Keratinocyte (primary cell): ENCODE data around the gene KTN1. TPM values are rescaled to one million over a fixed set of nuclear protein-coding genes. Genes with fewer than 3 reads are reported as not detected.

Source experiments
- DNase-seq: peaks from one replicate; pipeline ENCODE4 v3.0.0-alpha.2; 2011; ENCODE audit warnings: low read depth, missing footprints, low spot score
- FAIRE-seq: peaks from 2 replicates; lab custom pipeline; 2011; peaks lifted over from hg19 to GRCh38; lab: Jason Lieb, UNC
- H2AFZ ChIP-seq: 2 replicates; pipeline ENCODE4 v1.6.0; 2012; ENCODE audit warnings: low read length, control low read depth, inconsistent platforms; ENCODE audit not compliant: control insufficient read depth
- H3K27ac ChIP-seq: 2 replicates; pipeline ENCODE4 v1.5.1; 2011; ENCODE audit warnings: low read length; ENCODE audit not compliant: control insufficient read depth, insufficient read depth
- H3K27me3 ChIP-seq: 3 replicates; pipeline ENCODE4 v1.6.0; 2011; ENCODE audit warnings: low read length; ENCODE audit not compliant: control insufficient read depth, insufficient read depth; ENCODE audit errors: extremely low read depth
- H3K36me3 ChIP-seq, 2 experiments: 2 replicates in 1 of 2; 3 replicates in 1 of 2; pipeline ENCODE4 v1.5.1; 2011; ENCODE audit warnings: low read length in 2 of 2, mild to moderate bottlenecking in 1 of 2; ENCODE audit not compliant: control insufficient read depth in 2 of 2, insufficient read depth in 2 of 2; ENCODE audit errors: extremely low read depth in 1 of 2
- H3K4me1 ChIP-seq: 3 replicates; pipeline ENCODE4 v1.5.1; 2011; ENCODE audit warnings: low read length; ENCODE audit not compliant: control insufficient read depth, insufficient read depth; ENCODE audit errors: extremely low read depth
- H3K4me2 ChIP-seq: 3 replicates; pipeline ENCODE4 v1.6.0; 2011; ENCODE audit warnings: low read depth, low read length; ENCODE audit not compliant: control insufficient read depth, insufficient read depth; ENCODE audit errors: extremely low read depth
- H3K4me3 ChIP-seq, 3 experiments: fragments of 200-600 bp in 1 of 3; sonication (generic) in 1 of 3; 2 replicates in 2 of 3; 3 replicates in 1 of 3; pipeline ENCODE4 v1.5.1; 2011 to 2016; ENCODE audit warnings: low read length in 3 of 3, mild to moderate bottlenecking in 3 of 3, control low read depth in 2 of 3, inconsistent platforms in 1 of 3, low read depth in 1 of 3, mixed read lengths in 1 of 3, mixed run types in 1 of 3, moderate library complexity in 1 of 3; ENCODE audit not compliant: control insufficient read depth in 2 of 3, insufficient read depth in 2 of 3; ENCODE audit errors: extremely low read depth in 1 of 3
- H3K79me2 ChIP-seq: 2 replicates; pipeline ENCODE4 v1.6.0; 2012; ENCODE audit warnings: low read length; ENCODE audit not compliant: control insufficient read depth, insufficient read depth
- H3K9ac ChIP-seq: 3 replicates; pipeline ENCODE4 v1.6.0; 2011; ENCODE audit warnings: low read length; ENCODE audit not compliant: control insufficient read depth, insufficient read depth; ENCODE audit errors: extremely low read depth
- H3K9me1 ChIP-seq: 3 replicates; pipeline ENCODE4 v1.6.0; 2011; ENCODE audit warnings: low read length; ENCODE audit not compliant: control insufficient read depth, insufficient read depth; ENCODE audit errors: extremely low read depth
- H3K9me3 ChIP-seq: 2 replicates; pipeline ENCODE4 v1.5.1; 2012; ENCODE audit warnings: low read depth, low read length; ENCODE audit not compliant: control insufficient read depth
- H4K20me1 ChIP-seq: 3 replicates; pipeline ENCODE4 v1.6.0; 2011; ENCODE audit warnings: low read length; ENCODE audit not compliant: control insufficient read depth, insufficient read depth; ENCODE audit errors: extremely low read depth
- EZH2 ChIP-seq: IDR thresholded peaks from one replicate; pipeline ENCODE4 v1.6.1; 2012; ENCODE audit warnings: inconsistent platforms, mild to moderate bottlenecking, low read length, moderate library complexity
- dilution Hi-C: fragments of 300-500 bp; cut with MboI; formaldehyde crosslinking; loops from one replicate; pipeline ENCODE4 v1.7.0; 2020; ENCODE audit warnings: low sequenced_read_pairs; ENCODE audit not compliant: extremely low pct_ligation_motif_present
- polyA plus RNA-seq, 5 experiments: library from polyadenylated mRNA; depleted of rRNA in 3 of 5; stranded (reverse) in 3 of 5; stranded (forward) in 1 of 5; unstranded in 1 of 5; fragments of >200 nt; gene quantifications; 1 replicate in 1 of 5; 2 replicates in 3 of 5; 3 replicates in 1 of 5; pipeline versions ENCODE4 v1.2.1 to v1.2.3, GENCODE V29; 2011 to 2012; ENCODE audit warnings: missing spikeins in 2 of 5, low read depth in 1 of 5, low replicate concordance in 1 of 5
- TF ChIP-seq, protein P1 (sequence below), 3 experiments: IDR thresholded peaks in 1 of 3; conservative IDR thresholded peaks in 1 of 3; optimal IDR thresholded peaks in 1 of 3; 2 replicates in 2 of 3; 3 replicates in 1 of 3; pipeline versions ENCODE3 to v1.5.1; 2011; ENCODE audit warnings: low read length in 3 of 3, mild to moderate bottlenecking in 3 of 3, moderate library complexity in 2 of 3, control low read depth in 1 of 3, inconsistent platforms in 1 of 3; ENCODE audit not compliant: insufficient read depth in 2 of 3; ENCODE audit errors: extremely low read depth in 1 of 3

KTN1 gene
- polyA plus RNA-seq, 1 donor (not counting 4 experiments of a cell fraction or from before 2014, with no cell fraction given), result 121 TPM

DNA sequence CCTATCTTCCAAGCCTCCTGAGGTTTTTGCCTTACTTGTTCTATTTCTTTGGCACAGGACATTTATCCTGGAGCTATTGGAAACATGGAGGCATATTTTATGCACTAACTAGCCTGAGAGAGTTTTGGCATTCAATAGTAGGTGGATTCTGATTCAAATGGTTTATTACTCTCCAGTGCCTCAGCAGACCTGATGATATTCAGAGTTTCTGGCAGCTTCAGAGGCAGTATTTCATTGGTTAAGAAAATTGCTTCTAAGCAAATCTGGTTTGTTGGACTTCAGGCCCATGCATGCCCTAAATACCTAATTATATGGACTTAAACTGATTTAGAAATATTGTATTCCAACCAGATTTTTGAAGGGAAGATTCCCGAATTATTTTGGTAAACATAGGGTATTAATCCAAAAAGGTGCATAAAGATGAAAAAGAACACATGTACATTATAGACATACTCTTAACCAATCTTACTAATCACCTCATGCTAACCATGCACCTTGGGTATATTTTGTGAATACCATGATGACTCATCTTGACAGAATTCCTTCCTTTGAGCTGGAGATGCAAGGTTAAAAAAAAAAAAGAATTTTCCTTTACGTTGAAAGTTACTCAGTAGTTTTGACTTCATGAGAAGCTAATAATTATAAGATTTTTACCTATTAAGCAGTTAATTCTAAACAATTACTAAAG, 44.3 kb upstream of the KTN1 start:
- peak; percentile 57 for DNase-seq

DNA sequence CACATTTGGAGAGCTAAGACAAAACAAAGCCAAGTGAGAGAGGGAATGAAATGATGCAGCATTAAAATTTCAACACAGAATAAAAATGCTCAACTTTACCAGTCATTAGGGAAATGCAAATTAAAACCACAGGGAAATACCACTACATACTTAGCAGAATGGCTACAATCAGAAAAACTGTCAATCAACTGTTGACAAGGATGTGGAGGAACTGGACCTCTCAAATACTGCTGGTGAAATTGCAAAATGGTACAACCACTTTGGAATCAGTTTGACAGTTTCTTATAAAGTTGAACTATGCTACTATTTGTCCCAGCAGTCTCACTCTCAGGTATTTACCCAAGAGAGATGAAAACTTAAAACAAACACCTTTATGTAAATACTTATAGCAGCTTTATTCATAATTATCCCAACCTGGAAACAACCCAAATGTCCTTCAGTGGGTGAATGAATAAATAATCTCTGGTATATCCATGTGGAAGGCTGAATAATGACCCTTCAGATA, 43.8 kb upstream of the KTN1 start:
- DNase-seq, result no peak
- no peak overlapping the region for H3K4me2 ChIP-seq

More for the DNA sequence above, 44.3 kb upstream of the KTN1 start:
- H3K27ac ChIP-seq, result no peak overlapping the region
- H3K4me3 ChIP-seq, result no peak overlapping the region
- H4K20me1 ChIP-seq, result no peaks in the 10 kb centered on the region
- H3K9me3 ChIP-seq, result no peaks in the 10 kb centered on the region
- H3K4me1 ChIP-seq, result peaks cover 28% of the 10 kb centered on the region
- H3K36me3 ChIP-seq, result no peaks in the 10 kb centered on the region
- no peaks in the 10 kb centered on the region for H3K79me2 ChIP-seq
- H3K27me3 ChIP-seq, result no peaks in the 10 kb centered on the region
- FAIRE-seq, result peak; percentile 20
- H3K4me2 ChIP-seq, result no peak overlapping the region
- no peaks in the 10 kb centered on the region for H3K9me1 ChIP-seq
- TF ChIP-seq EZH2, result no peak
- TF ChIP-seq, protein P1, sequence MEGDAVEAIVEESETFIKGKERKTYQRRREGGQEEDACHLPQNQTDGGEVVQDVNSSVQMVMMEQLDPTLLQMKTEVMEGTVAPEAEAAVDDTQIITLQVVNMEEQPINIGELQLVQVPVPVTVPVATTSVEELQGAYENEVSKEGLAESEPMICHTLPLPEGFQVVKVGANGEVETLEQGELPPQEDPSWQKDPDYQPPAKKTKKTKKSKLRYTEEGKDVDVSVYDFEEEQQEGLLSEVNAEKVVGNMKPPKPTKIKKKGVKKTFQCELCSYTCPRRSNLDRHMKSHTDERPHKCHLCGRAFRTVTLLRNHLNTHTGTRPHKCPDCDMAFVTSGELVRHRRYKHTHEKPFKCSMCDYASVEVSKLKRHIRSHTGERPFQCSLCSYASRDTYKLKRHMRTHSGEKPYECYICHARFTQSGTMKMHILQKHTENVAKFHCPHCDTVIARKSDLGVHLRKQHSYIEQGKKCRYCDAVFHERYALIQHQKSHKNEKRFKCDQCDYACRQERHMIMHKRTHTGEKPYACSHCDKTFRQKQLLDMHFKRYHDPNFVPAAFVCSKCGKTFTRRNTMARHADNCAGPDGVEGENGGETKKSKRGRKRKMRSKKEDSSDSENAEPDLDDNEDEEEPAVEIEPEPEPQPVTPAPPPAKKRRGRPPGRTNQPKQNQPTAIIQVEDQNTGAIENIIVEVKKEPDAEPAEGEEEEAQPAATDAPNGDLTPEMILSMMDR (optimal IDR thresholded peaks at IDR 0.05 in 1 of 3, IDR thresholded peaks at IDR 0.05 in 1 of 3, conservative IDR thresholded peaks at IDR 0.05 in 1 of 3; ENCODE audit: extremely low read depth in 1 of 3, insufficient read depth in 2 of 3, low read length in 3 of 3), result no peak
- no peak overlapping the region for H3K9ac ChIP-seq
- H2AFZ ChIP-seq, result no peak overlapping the region
- dilution Hi-C loops, result no loop called here

More for the DNA sequence above, 43.8 kb upstream of the KTN1 start:
- Histone ChIP-seq H2AFZ (no peak overlapping the region), H3K36me3 (no peaks in the 10 kb centered on the region), H3K9me3 (no peaks in the 10 kb centered on the region), H3K4me1 (peaks cover 28% of the 10 kb centered on the region), H3K9me1 (no peaks in the 10 kb centered on the region), H4K20me1 (no peaks in the 10 kb centered on the region), H3K27me3 (no peaks in the 10 kb centered on the region), H3K4me3 (no peak overlapping the region), H3K79me2 (no peaks in the 10 kb centered on the region), H3K27ac (no peak overlapping the region), H3K9ac (no peak overlapping the region)
- TF ChIP-seq, protein P1 (optimal IDR thresholded peaks at IDR 0.05 in 1 of 3, IDR thresholded peaks at IDR 0.05 in 1 of 3, conservative IDR thresholded peaks at IDR 0.05 in 1 of 3; ENCODE audit: extremely low read depth in 1 of 3, insufficient read depth in 2 of 3, low read length in 3 of 3), result no peak
- TF ChIP-seq EZH2, result no peak
- peak; percentile 67 for FAIRE-seq
- dilution Hi-C loops, result no loop called here
